ENCODE data around the gene DEUP1.

GRCh38 chr11:93484716-93485115 lies 154.2 kb downstream of the DEUP1 start:
- TF ChIP-seq, protein P1, sequence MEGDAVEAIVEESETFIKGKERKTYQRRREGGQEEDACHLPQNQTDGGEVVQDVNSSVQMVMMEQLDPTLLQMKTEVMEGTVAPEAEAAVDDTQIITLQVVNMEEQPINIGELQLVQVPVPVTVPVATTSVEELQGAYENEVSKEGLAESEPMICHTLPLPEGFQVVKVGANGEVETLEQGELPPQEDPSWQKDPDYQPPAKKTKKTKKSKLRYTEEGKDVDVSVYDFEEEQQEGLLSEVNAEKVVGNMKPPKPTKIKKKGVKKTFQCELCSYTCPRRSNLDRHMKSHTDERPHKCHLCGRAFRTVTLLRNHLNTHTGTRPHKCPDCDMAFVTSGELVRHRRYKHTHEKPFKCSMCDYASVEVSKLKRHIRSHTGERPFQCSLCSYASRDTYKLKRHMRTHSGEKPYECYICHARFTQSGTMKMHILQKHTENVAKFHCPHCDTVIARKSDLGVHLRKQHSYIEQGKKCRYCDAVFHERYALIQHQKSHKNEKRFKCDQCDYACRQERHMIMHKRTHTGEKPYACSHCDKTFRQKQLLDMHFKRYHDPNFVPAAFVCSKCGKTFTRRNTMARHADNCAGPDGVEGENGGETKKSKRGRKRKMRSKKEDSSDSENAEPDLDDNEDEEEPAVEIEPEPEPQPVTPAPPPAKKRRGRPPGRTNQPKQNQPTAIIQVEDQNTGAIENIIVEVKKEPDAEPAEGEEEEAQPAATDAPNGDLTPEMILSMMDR (IDR thresholded peaks at IDR 0.05) = no peak
- TF ChIP-seq EZH2 (IDR thresholded peaks at IDR 0.05; ENCODE audit: borderline replicate concordance, insufficient read depth, low read depth, low read length, poor library complexity, severe bottlenecking) = no peak
